Small intestine (tissue), 16 donors: ENCODE data around the gene TMEM161B. TPM values are rescaled to one million over a fixed set of nuclear protein-coding genes. Genes with fewer than 3 reads are reported as not detected.

Source experiments
- DNase-seq, 2 donors: peaks; one replicate each; pipeline versions ENCODE4 v3.0.0 to v3.0.0-alpha.2; 2013
- FAIRE-seq: peaks from 2 replicates; lab custom pipeline; 2012; peaks lifted over from hg19 to GRCh38; lab: Jason Lieb, UNC
- H3K27ac ChIP-seq, 3 donors: one replicate each; pipeline ENCODE4 v1.5.1; 2013; ENCODE audit warnings: low read length in 2 of 3, mild to moderate bottlenecking in 2 of 3, control low read depth in 1 of 3, inconsistent platforms in 1 of 3, low read depth in 1 of 3, moderate library complexity in 1 of 3
- H3K27me3 ChIP-seq, 3 donors: one replicate each; pipeline ENCODE4 v1.6.1; 2013; ENCODE audit warnings: low read length in 3 of 3, inconsistent platforms in 1 of 3; ENCODE audit not compliant: control insufficient read depth in 3 of 3, insufficient read depth in 3 of 3
- H3K36me3 ChIP-seq, 3 donors: one replicate each; pipeline ENCODE4 v1.6.1; 2013; ENCODE audit warnings: low read length in 3 of 3, inconsistent platforms in 1 of 3, low read depth in 1 of 3, mild to moderate bottlenecking in 1 of 3, moderate library complexity in 1 of 3; ENCODE audit not compliant: control insufficient read depth in 3 of 3, insufficient read depth in 2 of 3
- H3K4me1 ChIP-seq, 3 donors: one replicate each; pipeline ENCODE4 v1.6.1; 2013; ENCODE audit warnings: low read length in 2 of 3, inconsistent platforms in 1 of 3, low read depth in 1 of 3, mild to moderate bottlenecking in 1 of 3, moderate library complexity in 1 of 3; ENCODE audit not compliant: control insufficient read depth in 3 of 3, insufficient read depth in 2 of 3
- H3K4me3 ChIP-seq, 3 donors: one replicate each; pipeline ENCODE4 v1.5.1; 2013; ENCODE audit warnings: low read length in 3 of 3, control low read depth in 1 of 3, inconsistent platforms in 1 of 3, low read depth in 1 of 3, mild to moderate bottlenecking in 1 of 3, moderate library complexity in 1 of 3
- H3K9me3 ChIP-seq, 2 donors: one replicate each; pipeline ENCODE4 v1.6.1; 2013; ENCODE audit warnings: low read depth in 1 of 2, low read length in 1 of 2; ENCODE audit not compliant: control insufficient read depth in 2 of 2, insufficient read depth in 1 of 2
- WGBS, 3 donors: extraction: QIAGEN DNeasy Blood & Tissue Kit; methylation state at CpG; one replicate each; pipeline ENCODE4 v1.1.7; 2013; 5-methylcytosine and 5-hydroxymethylcytosine counted together
- long read RNA-seq, 10 donors: transcript quantifications; one replicate each; lab custom pipeline, GENCODE V29; 2026
- polyA plus RNA-seq, 4 donors: library from polyadenylated mRNA; stranded (reverse) in 3 of 4; unstranded in 1 of 4; fragments of 200-250 nt in 3 of 4; fragments of 120-200 nt in 1 of 4; gene quantifications; one replicate each; pipeline versions ENCODE4 v1.2.1 to v1.2.3, GENCODE V29; 2013
- donor health status: healthy with polysubstance abuse.
- donor health status: control.
- donor health status: control.
- donor health status: Bipolar disorder and iron deficiency.
- donor health status: healthy.

TMEM161B gene
- 10 to 100 TPM in 3 of 4 donors, 1 to 10 TPM in 1; 6.3 to 28.9 (median 10.8) TPM for polyA plus RNA-seq
- long read RNA-seq, donor 1, transcript TMEM161B-201 (12 exons, 2,594 nt): major isoform, 10 of 44 reads
- long read RNA-seq, donor 1, partial matches to known transcripts: 33 of 44 reads
- long read RNA-seq, donor 1, other reads (novel, unspliced or antisense): 0 of 44 reads
- long read RNA-seq, donor 2: 0 reads
- long read RNA-seq, donor 3, partial matches to known transcripts: 0 of 1 reads
- long read RNA-seq, donor 3, other reads (novel, unspliced or antisense): 0 of 1 reads
- long read RNA-seq, donor 4: 0 reads
- long read RNA-seq, donor 5: 0 reads
- long read RNA-seq, donor 6, partial matches to known transcripts: 9 of 11 reads
- long read RNA-seq, donor 6, other reads (novel, unspliced or antisense): 0 of 11 reads
- long read RNA-seq, donor 7, partial matches to known transcripts: 52 of 53 reads
- long read RNA-seq, donor 7, other reads (novel, unspliced or antisense): 0 of 53 reads
- long read RNA-seq, donor 8: 0 reads
- long read RNA-seq, donor 9, partial matches to known transcripts: 0 of 1 reads
- long read RNA-seq, donor 9, other reads (novel, unspliced or antisense): 0 of 1 reads
- long read RNA-seq, donor 10, partial matches to known transcripts: 13 of 22 reads
- long read RNA-seq, donor 10, other reads (novel, unspliced or antisense): 6 of 22 reads

DNA sequence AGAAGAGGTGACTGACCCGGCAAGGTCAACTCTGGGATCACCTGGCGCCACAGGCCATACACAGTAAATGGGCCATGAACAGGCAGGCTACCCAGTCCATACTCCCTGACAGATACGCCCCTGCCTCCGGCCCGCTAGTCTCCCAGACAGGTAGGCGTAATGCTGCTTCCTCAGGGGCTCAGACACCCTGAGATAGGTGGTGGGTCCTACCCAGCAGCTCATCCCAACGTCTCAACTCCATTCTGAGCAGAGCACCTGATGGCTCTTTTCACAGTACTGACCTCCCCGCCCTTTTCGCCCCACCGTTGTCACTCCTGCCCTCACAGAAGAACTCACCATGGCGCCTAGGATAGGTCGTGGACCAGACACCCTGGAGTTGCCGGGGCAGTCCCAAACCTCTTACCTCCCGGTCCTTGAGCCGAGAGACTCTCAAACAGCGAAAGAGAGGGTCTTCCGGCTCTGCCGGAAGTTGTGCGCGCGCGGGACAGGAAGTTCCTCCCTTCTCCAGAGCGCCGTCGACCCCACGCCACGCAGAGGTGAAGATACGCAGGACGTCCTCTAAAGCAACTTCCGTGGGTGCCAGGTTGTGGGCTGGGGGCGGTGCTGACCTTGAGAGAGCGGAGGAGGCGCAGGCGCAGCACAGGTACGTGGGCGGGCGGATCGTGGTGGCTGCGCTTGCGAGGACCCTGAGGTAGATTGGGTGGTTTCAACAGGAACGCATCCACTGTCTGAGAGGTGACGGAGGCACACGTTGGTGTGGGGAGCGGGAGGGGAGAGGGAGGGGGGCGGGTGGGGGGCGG lies at the start of gene TMEM161B:
TSS of gene TMEM161B (minus strand) at position 461 of the 800 bp plus-strand sequence. CDS start at position 339, 122 bp downstream.
- FAIRE-seq: no peak
- Histone ChIP-seq H3K36me3 (peaks cover 0 to 5% (median 0%) of the 10 kb centered on the region in 3 donors), H3K9me3 (peaks cover 0 to 5% of the 10 kb centered on the region in 2 donors), H3K4me1 (peaks cover 0 to 12% (median 10%) of the 10 kb centered on the region in 3 donors), H3K27me3 (no peaks in the 10 kb centered on the region), H3K27ac (peak within 1 kb of the TSS; percentile 72 to 83 (median 81)), H3K4me3 (peak within 1 kb of the TSS; percentile 59 to 78 (median 78))
- DNase-seq: peak; percentile 95 to 98
- WGBS, 3 donors: 0 to 1% (median 0%) methylated on average over 40 to 44 of the region's 46 CpGs

DNA sequence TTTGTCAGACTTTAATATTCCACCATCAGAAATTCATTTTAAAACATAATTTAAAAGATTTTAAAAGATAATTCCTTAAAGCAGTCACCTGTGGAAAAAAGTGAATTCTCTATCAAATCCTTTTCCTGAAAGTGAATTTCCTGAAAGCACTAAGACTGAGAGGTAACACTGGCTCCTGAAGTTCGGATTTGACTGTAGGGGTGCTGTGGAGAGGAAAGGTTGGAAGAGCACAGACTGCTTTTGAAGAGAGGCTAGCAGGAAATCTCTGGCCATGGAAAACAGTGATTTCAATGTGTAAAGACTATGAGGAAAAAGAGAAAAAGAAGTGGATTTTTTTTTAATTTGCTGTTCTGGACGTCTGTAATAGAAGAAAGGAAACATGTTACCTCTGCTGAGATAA lies 35.7 kb upstream of the TMEM161B start:
- WGBS, 3 donors: 57 to 74% (median 66%) methylated on average over 2 of the region's 2 CpGs

DNA sequence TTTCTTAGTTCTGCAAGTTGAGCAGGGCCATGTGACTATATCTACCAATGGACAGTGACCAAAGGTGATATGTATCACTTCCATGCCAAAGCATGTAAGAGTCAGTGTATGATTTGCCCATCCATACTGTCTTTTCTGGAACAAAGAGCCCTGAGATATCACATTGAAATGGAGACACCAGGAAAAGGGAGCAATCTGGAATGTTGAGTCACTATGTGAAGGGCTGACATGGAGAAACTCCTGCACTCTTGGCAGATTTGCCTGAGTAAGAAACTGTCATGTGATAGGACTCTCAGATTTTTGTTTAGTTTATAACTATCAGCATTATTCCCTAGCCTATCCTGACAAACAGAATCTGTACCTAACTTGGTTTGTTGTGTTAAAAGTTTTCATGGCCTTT lies 29.8 kb upstream of the TMEM161B start:
- Histone ChIP-seq H3K27ac (no peak overlapping the region), H3K4me3 (no peak overlapping the region), H3K4me1 (no peaks in the 10 kb centered on the region), H3K36me3 (peaks cover 0 to 3% (median 0%) of the 10 kb centered on the region in 3 donors), H3K27me3 (no peaks in the 10 kb centered on the region), H3K9me3 (peaks cover 0 to 12% of the 10 kb centered on the region in 2 donors)
- no peak for FAIRE-seq
- DNase-seq: no peak

More for the DNA sequence above, 35.7 kb upstream of the TMEM161B start:
- Histone ChIP-seq H3K27me3 (no peaks in the 10 kb centered on the region), H3K9me3 (peaks cover 0 to 7% of the 10 kb centered on the region in 2 donors), H3K4me3 (no peak overlapping the region), H3K36me3 (no peaks in the 10 kb centered on the region), H3K4me1 (no peaks in the 10 kb centered on the region), H3K27ac (no peak overlapping the region)
- DNase-seq: no peak
- no peak for FAIRE-seq

DNA sequence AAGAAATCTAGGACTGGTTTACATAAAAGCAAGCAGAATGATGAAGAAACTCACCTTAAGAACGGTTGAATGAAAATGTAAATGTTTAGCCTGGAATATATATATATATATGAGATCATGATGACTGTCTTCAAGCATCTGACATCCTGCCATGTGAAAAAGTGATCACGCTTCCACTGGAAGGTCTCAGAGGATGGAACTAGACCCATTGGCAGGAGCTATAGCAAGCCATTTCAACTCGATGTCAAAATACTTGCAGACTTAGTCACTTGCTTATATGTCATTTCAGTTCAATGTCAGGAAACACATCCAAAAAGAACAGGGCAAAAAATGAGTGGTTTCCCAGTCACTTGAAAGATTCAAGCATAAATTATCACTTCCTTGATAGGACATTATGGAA lies 22.2 kb upstream of the TMEM161B start:
- no peak for DNase-seq
- H3K27me3 ChIP-seq: no peaks in the 10 kb centered on the region
- 87 to 92% (median 92%) methylated on average over 3 of the region's 3 CpGs for WGBS, 3 donors
- no peak overlapping the region for H3K27ac ChIP-seq
- H3K36me3 ChIP-seq: peaks cover 2 to 9% (median 4%) of the 10 kb centered on the region in 3 donors
- FAIRE-seq: no peak
- no peaks in the 10 kb centered on the region for H3K4me1 ChIP-seq
- peaks cover 0 to 7% of the 10 kb centered on the region in 2 donors for H3K9me3 ChIP-seq
- H3K4me3 ChIP-seq: no peak overlapping the region

DNA sequence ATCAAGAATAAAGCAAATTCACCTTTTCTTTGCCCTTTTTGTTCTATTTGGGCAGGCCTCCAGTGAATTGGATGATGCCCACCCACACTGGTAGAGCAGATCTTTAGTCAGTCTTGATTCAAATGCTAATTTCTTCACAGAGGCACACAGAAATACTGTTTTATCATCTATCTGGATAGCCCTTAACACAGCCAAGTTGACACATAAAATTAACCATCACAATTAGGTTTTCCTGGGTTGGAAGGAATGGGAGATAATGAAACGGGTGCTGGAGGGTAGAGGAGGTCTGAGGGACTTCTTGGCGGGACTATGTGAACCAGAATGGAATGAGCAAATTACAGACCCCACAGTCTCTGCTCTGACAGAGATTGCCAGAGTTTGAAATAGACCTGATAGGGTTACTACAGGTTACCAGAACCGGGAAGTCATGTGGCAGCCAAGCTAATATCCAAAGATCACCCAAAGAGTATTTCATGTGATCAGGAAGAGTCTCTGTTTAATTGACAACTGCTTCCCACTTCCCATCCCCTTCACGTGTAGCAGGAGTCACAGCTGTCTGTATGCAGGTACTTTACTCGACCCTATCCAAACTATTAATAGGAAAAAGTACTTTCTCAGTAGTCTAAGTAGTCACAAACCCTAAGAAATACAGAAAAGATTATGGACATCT lies 20.0 kb upstream of the TMEM161B start:
- H3K4me3 ChIP-seq: no peak overlapping the region
- DNase-seq (no peak), FAIRE-seq (no peak)
- WGBS, 3 donors: 75 to 79% (median 78%) methylated on average over 5 of the region's 5 CpGs
- no peaks in the 10 kb centered on the region for H3K4me1 ChIP-seq
- H3K36me3 ChIP-seq: peaks cover 2 to 6% (median 4%) of the 10 kb centered on the region in 3 donors
- H3K27me3 ChIP-seq: no peaks in the 10 kb centered on the region
- no peaks in the 10 kb centered on the region for H3K9me3 ChIP-seq
- H3K27ac ChIP-seq: no peak overlapping the region

DNA sequence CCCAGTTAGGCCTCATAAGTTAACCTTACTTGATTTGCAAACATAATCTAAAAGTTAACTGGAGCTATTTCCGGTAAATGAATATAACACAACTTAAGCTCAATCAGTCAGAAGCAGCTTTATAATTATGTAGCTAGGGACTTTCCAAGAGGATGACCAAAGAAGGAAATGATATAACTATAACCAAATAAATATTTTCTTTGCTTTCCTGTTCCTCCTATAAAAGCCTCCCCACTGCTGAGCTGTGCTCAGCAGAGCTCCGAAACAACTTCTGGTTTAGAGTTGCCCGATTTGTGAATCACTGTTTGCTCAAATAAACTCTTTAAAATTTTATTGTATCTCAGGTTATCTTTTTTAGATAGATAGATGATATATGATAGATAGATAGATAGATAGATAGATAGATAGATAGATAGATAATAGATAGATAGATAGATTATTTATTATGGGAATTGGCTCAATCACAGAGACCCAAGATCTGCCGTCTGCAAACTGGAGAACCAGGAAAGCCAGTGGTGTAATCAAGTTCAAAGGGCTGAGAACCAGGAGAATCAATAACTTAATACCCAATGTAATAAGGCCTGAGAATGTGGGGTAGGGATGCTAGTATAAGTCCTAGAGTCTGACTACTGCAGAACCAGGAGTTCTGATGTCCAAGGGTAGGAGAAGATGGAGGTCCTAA lies 19.3 kb upstream of the TMEM161B start:
- WGBS, 3 donors: 87 to 94% (median 90%) methylated on average over 4 of the region's 4 CpGs
- no peak for DNase-seq
- H3K27ac ChIP-seq: no peak overlapping the region

DNA sequence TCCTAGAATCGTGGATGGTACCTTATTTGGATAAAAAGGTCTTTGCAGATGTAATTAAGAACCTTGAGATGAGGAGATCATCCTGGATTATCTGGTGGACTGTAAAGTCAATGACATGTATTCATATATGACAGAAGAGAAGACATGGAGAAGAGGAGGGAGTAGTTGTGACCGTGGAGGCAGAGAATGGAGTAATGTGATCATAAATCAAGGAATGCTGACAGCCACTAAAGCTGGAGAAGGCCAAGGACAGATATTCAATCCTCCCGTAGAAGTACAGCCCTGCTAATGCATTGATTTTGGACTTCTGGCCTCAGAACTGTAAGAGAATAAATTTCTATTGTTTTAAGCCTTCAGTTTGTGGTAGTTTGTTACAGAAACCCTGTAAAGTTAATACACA lies 18.7 kb upstream of the TMEM161B start:
- no peaks in the 10 kb centered on the region for H3K27me3 ChIP-seq
- H3K27ac ChIP-seq: no peak overlapping the region
- H3K4me1 ChIP-seq: no peaks in the 10 kb centered on the region
- peaks cover 2 to 4% (median 4%) of the 10 kb centered on the region in 3 donors for H3K36me3 ChIP-seq
- FAIRE-seq: no peak
- H3K4me3 ChIP-seq: no peak overlapping the region
- WGBS, 3 donors: 82 to 90% (median 83%) methylated on average over 3 of the region's 3 CpGs
- no peaks in the 10 kb centered on the region for H3K9me3 ChIP-seq
- no peak for DNase-seq

More for the DNA sequence above, 19.3 kb upstream of the TMEM161B start:
- H3K4me3 ChIP-seq: no peak overlapping the region
- no peaks in the 10 kb centered on the region for H3K4me1 ChIP-seq
- no peaks in the 10 kb centered on the region for H3K27me3 ChIP-seq
- H3K36me3 ChIP-seq: peaks cover 2 to 6% (median 4%) of the 10 kb centered on the region in 3 donors
- H3K9me3 ChIP-seq: no peaks in the 10 kb centered on the region
- FAIRE-seq: no peak
